Memory B cell (primary cell): Measurements from ENCODE around the gene GNPDA1.

Experiments
- ATAC-seq: fragments of 150-1000 bp; cut with Tn5 transposase; 2 replicates; pipeline ENCODE4 v1.10.0; 2021; ENCODE audit warnings: low read depth, mild to moderate bottlenecking, moderate library complexity
- DNase-seq, 2 donors: peaks; one replicate each; pipeline ENCODE4 v3.0.0; 2022; ENCODE audit warnings: low spot score in 2 of 2
- H3K27ac Mint-ChIP-seq: one replicate; pipeline ENCODE4 v1.8.0; 2022; ENCODE audit warnings: mild to moderate bottlenecking, moderate library complexity, mixed read lengths
- H3K27me3 Mint-ChIP-seq: one replicate; pipeline ENCODE4 v1.8.0; 2022; ENCODE audit warnings: mixed read lengths
- H3K36me3 Mint-ChIP-seq: one replicate; pipeline ENCODE4 v1.8.0; 2022; ENCODE audit warnings: mild to moderate bottlenecking, mixed read lengths
- H3K4me1 Mint-ChIP-seq: one replicate; pipeline ENCODE4 v1.8.0; 2022; ENCODE audit warnings: mixed read lengths
- H3K4me3 Mint-ChIP-seq: one replicate; pipeline ENCODE4 v1.8.0; 2022; ENCODE audit warnings: mild to moderate bottlenecking, moderate library complexity, mixed read lengths
- H3K9me3 Mint-ChIP-seq: one replicate; pipeline ENCODE4 v1.8.0; 2022; ENCODE audit warnings: mixed read lengths

Gene GNPDA1

GRCh38 chr5:141965071-141965470, 47.8 kb downstream of the GNPDA1 start:
- no peaks in the 10 kb centered on the region for H3K27me3 Mint-ChIP-seq
- ATAC-seq (no peak), DNase-seq (no peak)
- H3K36me3 Mint-ChIP-seq = no peaks in the 10 kb centered on the region
- H3K4me3 Mint-ChIP-seq = no peak overlapping the region
- no peaks in the 10 kb centered on the region for H3K9me3 Mint-ChIP-seq
- H3K27ac Mint-ChIP-seq = no peak overlapping the region
- peaks cover 33% of the 10 kb centered on the region for H3K4me1 Mint-ChIP-seq

GRCh38 chr5:141963701-141964100, 49.1 kb downstream of the GNPDA1 start:
- no peaks in the 10 kb centered on the region for H3K9me3 Mint-ChIP-seq
- no peaks in the 10 kb centered on the region for H3K36me3 Mint-ChIP-seq
- ATAC-seq (no peak), DNase-seq (no peak)
- H3K4me3 Mint-ChIP-seq = no peak overlapping the region
- no peak overlapping the region for H3K27ac Mint-ChIP-seq
- peaks cover 27% of the 10 kb centered on the region for H3K4me1 Mint-ChIP-seq
- H3K27me3 Mint-ChIP-seq = no peaks in the 10 kb centered on the region

- peaks cover 15% of the 10 kb centered on the region for H3K4me1 Mint-ChIP-seq
- H3K4me3 Mint-ChIP-seq = no peak overlapping the region
These were observed 51.4 kb downstream of the GNPDA1 start for GRCh38 chr5:141961466-141961865.

GRCh38 chr5:141960449-141961323, 52.1 kb downstream of the GNPDA1 start:
- DNase-seq (peak; percentile 91), ATAC-seq (peak; percentile 99)
- Mint-ChIP-seq H3K4me3 (peak overlapping the region; percentile 38), H3K4me1 (peaks cover 15% of the 10 kb centered on the region), H3K27ac (peak overlapping the region; percentile 36), H3K27me3 (peaks cover 2% of the 10 kb centered on the region), H3K36me3 (no peaks in the 10 kb centered on the region), H3K9me3 (no peaks in the 10 kb centered on the region)

More at GRCh38 chr5:141961466-141961865, 51.4 kb downstream of the GNPDA1 start:
- Mint-ChIP-seq H3K9me3 (no peaks in the 10 kb centered on the region), H3K27ac (no peak overlapping the region), H3K27me3 (peaks cover 2% of the 10 kb centered on the region), H3K36me3 (no peaks in the 10 kb centered on the region)
- DNase-seq (no peak), ATAC-seq (no peak)

- Mint-ChIP-seq H3K27ac (peak overlapping the region; percentile 36), H3K4me1 (peaks cover 13% of the 10 kb centered on the region), H3K36me3 (no peaks in the 10 kb centered on the region), H3K4me3 (no peak overlapping the region), H3K27me3 (peaks cover 2% of the 10 kb centered on the region), H3K9me3 (no peaks in the 10 kb centered on the region)
- DNase-seq (no peak), ATAC-seq (no peak)
These were observed 52.8 kb downstream of the GNPDA1 start for GRCh38 chr5:141960018-141960417.

- peaks cover 2% of the 10 kb centered on the region for H3K27me3 Mint-ChIP-seq
- no peak overlapping the region for H3K4me3 Mint-ChIP-seq
- ATAC-seq (no peak), DNase-seq (no peak)
- H3K27ac Mint-ChIP-seq = no peak overlapping the region
- H3K36me3 Mint-ChIP-seq = no peaks in the 10 kb centered on the region
- H3K4me1 Mint-ChIP-seq = peaks cover 13% of the 10 kb centered on the region
- no peaks in the 10 kb centered on the region for H3K9me3 Mint-ChIP-seq
These were observed 54.2 kb downstream of the GNPDA1 start for GRCh38 chr5:141958546-141959172.

GRCh38 chr5:141958113-141958512, 54.7 kb downstream of the GNPDA1 start, which contains the start of gene PCDH12:
TSS of gene PCDH12 (minus strand) at chr5:141958202. CDS start at chr5:141957851, 351 bp downstream.
- no peak for DNase-seq
- no peaks in the 10 kb centered on the region for H3K9me3 Mint-ChIP-seq
- peaks cover 13% of the 10 kb centered on the region for H3K4me1 Mint-ChIP-seq
- H3K27ac Mint-ChIP-seq = no peak within 1 kb of the TSS
- no peak within 1 kb of the TSS for H3K4me3 Mint-ChIP-seq
- H3K27me3 Mint-ChIP-seq = peaks cover 2% of the 10 kb centered on the region
- no peak for ATAC-seq
- no peaks in the 10 kb centered on the region for H3K36me3 Mint-ChIP-seq

GRCh38 chr5:141957367-141957996, 55.3 kb downstream of the GNPDA1 start:
- Mint-ChIP-seq H3K9me3 (no peaks in the 10 kb centered on the region), H3K27me3 (peaks cover 2% of the 10 kb centered on the region), H3K36me3 (no peaks in the 10 kb centered on the region), H3K27ac (no peak overlapping the region), H3K4me1 (peaks cover 13% of the 10 kb centered on the region), H3K4me3 (no peak overlapping the region)
- ATAC-seq (no peak), DNase-seq (no peak)

GRCh38 chr5:141954194-141954593, 58.6 kb downstream of the GNPDA1 start:
- H3K9me3 Mint-ChIP-seq = no peaks in the 10 kb centered on the region
- H3K36me3 Mint-ChIP-seq = no peaks in the 10 kb centered on the region
- no peak for DNase-seq
- no peak overlapping the region for H3K27ac Mint-ChIP-seq
- H3K27me3 Mint-ChIP-seq = peaks cover 2% of the 10 kb centered on the region
- no peak overlapping the region for H3K4me3 Mint-ChIP-seq
- peaks cover 5% of the 10 kb centered on the region for H3K4me1 Mint-ChIP-seq
- ATAC-seq = peak; percentile 51

GRCh38 chr5:141952020-141952419, 60.8 kb downstream of the GNPDA1 start:
- Mint-ChIP-seq H3K36me3 (no peaks in the 10 kb centered on the region), H3K4me1 (peaks cover 2% of the 10 kb centered on the region), H3K4me3 (no peak overlapping the region), H3K27me3 (no peaks in the 10 kb centered on the region), H3K9me3 (no peaks in the 10 kb centered on the region), H3K27ac (no peak overlapping the region)
- DNase-seq (no peak), ATAC-seq (no peak)

GRCh38 chr5:141951332-141951781, 61.5 kb downstream of the GNPDA1 start:
- Mint-ChIP-seq H3K27ac (no peak overlapping the region), H3K4me1 (peaks cover 2% of the 10 kb centered on the region), H3K4me3 (no peak overlapping the region), H3K27me3 (no peaks in the 10 kb centered on the region), H3K9me3 (no peaks in the 10 kb centered on the region), H3K36me3 (no peaks in the 10 kb centered on the region)
- ATAC-seq (peak; percentile 70), DNase-seq (no peak)
